Measurements from ENCODE around the gene TOR1AIP1.
A peak's percentile ranks its signal among the peaks of the same experiment; 100 is the strongest.
"Not testable (repeated sequence)": the region's sequence is repeated elsewhere in the genome, so short reads cannot be mapped to it uniquely, and the experiment has no call there.

Gene TOR1AIP1

GRCh38 chr1:179951383-179952144 lies 69.5 kb downstream of the TOR1AIP1 start:
- H3K36me3 Mint-ChIP-seq, result no peaks in the 10 kb centered on the region
- peaks cover 38% of the 10 kb centered on the region for H3K4me1 Mint-ChIP-seq
- peak overlapping the region; percentile 84 for H3K27ac Mint-ChIP-seq
- H3K27me3 Mint-ChIP-seq, result no peaks in the 10 kb centered on the region
- H3K4me3 Mint-ChIP-seq, result no peak overlapping the region
- no peaks in the 10 kb centered on the region for H3K9me3 Mint-ChIP-seq

- Mint-ChIP-seq H3K4me1 (peaks cover 42% of the 10 kb centered on the region), H3K27ac (peak overlapping the region; percentile 84), H3K4me3 (no peak overlapping the region), H3K27me3 (no peaks in the 10 kb centered on the region), H3K36me3 (no peaks in the 10 kb centered on the region), H3K9me3 (no peaks in the 10 kb centered on the region)
These were observed 70.1 kb downstream of the TOR1AIP1 start for GRCh38 chr1:179952186-179952585.

- H3K4me3 Mint-ChIP-seq, result peak overlapping the region; percentile 91
- H3K36me3 Mint-ChIP-seq, result no peaks in the 10 kb centered on the region
- H3K27me3 Mint-ChIP-seq, result no peaks in the 10 kb centered on the region
- peaks cover 57% of the 10 kb centered on the region for H3K4me1 Mint-ChIP-seq
- no peaks in the 10 kb centered on the region for H3K9me3 Mint-ChIP-seq
- peak overlapping the region; percentile 94 for H3K27ac Mint-ChIP-seq
These were observed 71.9 kb downstream of the TOR1AIP1 start for GRCh38 chr1:179953974-179954492.

GRCh38 chr1:179954493-179955286 lies 72.6 kb downstream of the TOR1AIP1 start, which contains the start of gene CEP350:
Gene CEP350, plus strand, starts transcription at chr1:179954810. Its CDS starts 31,372 bp downstream, at chr1:179986182.
- Mint-ChIP-seq H3K9me3 (no peaks in the 10 kb centered on the region), H3K4me1 (peaks cover 59% of the 10 kb centered on the region), H3K27ac (peak within 1 kb of the TSS; percentile 94), H3K36me3 (no peaks in the 10 kb centered on the region), H3K4me3 (peak within 1 kb of the TSS; percentile 91), H3K27me3 (no peaks in the 10 kb centered on the region)

- Mint-ChIP-seq H3K27ac (peak overlapping the region; percentile 76), H3K27me3 (no peaks in the 10 kb centered on the region), H3K9me3 (no peaks in the 10 kb centered on the region), H3K4me1 (peaks cover 64% of the 10 kb centered on the region), H3K36me3 (no peaks in the 10 kb centered on the region), H3K4me3 (peak overlapping the region; percentile 91)
These were observed 73.2 kb downstream of the TOR1AIP1 start for GRCh38 chr1:179955287-179955680.

GRCh38 chr1:179955731-179956130 lies 73.6 kb downstream of the TOR1AIP1 start:
- Mint-ChIP-seq H3K36me3 (no peaks in the 10 kb centered on the region), H3K9me3 (no peaks in the 10 kb centered on the region), H3K4me1 (peaks cover 66% of the 10 kb centered on the region), H3K4me3 (peak overlapping the region; percentile 91), H3K27ac (peak overlapping the region; percentile 76), H3K27me3 (no peaks in the 10 kb centered on the region)

- Mint-ChIP-seq H3K4me3 (no peak overlapping the region), H3K9me3 (no peaks in the 10 kb centered on the region), H3K36me3 (peaks cover 11% of the 10 kb centered on the region), H3K27ac (no peak overlapping the region), H3K27me3 (no peaks in the 10 kb centered on the region), H3K4me1 (peaks cover 56% of the 10 kb centered on the region)
These were observed 76.3 kb downstream of the TOR1AIP1 start for GRCh38 chr1:179958359-179958758.

- not testable (repeated sequence) for H3K9me3 Mint-ChIP-seq, H3K4me3 Mint-ChIP-seq, H3K27me3 Mint-ChIP-seq, H3K27ac Mint-ChIP-seq
- Mint-ChIP-seq H3K36me3 (peaks cover 17% of the 10 kb centered on the region), H3K4me1 (peaks cover 52% of the 10 kb centered on the region)
These were observed 80.1 kb downstream of the TOR1AIP1 start for GRCh38 chr1:179962168-179962567.

GRCh38 chr1:179966551-179966950 lies 84.5 kb downstream of the TOR1AIP1 start:
- no peak overlapping the region for H3K4me3 Mint-ChIP-seq
- no peak overlapping the region for H3K27ac Mint-ChIP-seq
- no peaks in the 10 kb centered on the region for H3K9me3 Mint-ChIP-seq
- H3K4me1 Mint-ChIP-seq, result peaks cover 61% of the 10 kb centered on the region
- H3K27me3 Mint-ChIP-seq, result no peaks in the 10 kb centered on the region
- H3K36me3 Mint-ChIP-seq, result peaks cover 17% of the 10 kb centered on the region

GRCh38 chr1:179968284-179968993 lies 86.4 kb downstream of the TOR1AIP1 start:
- Mint-ChIP-seq H3K9me3 (no peaks in the 10 kb centered on the region), H3K4me3 (no peak overlapping the region), H3K27me3 (no peaks in the 10 kb centered on the region), H3K27ac (no peak overlapping the region), H3K36me3 (peaks cover 13% of the 10 kb centered on the region), H3K4me1 (peaks cover 68% of the 10 kb centered on the region)

- Mint-ChIP-seq H3K36me3 (peaks cover 10% of the 10 kb centered on the region), H3K9me3 (no peaks in the 10 kb centered on the region), H3K4me1 (peaks cover 67% of the 10 kb centered on the region), H3K27ac (no peak overlapping the region), H3K27me3 (no peaks in the 10 kb centered on the region), H3K4me3 (no peak overlapping the region)
These were observed 87.2 kb downstream of the TOR1AIP1 start for GRCh38 chr1:179968994-179969919.

Data from activated naive CD4-positive, alpha-beta T cell treated with anti-CD3 and anti-CD28 coated beads, Interleukin-2, amount 50 U/mL, for 24 hours (primary cell).